ENCODE data around the gene CATSPER2.
"Not testable (repeated sequence)": the region's sequence is repeated elsewhere in the genome, so short reads cannot be mapped to it uniquely, and the experiment has no call there.

CATSPER2 gene

DNA sequence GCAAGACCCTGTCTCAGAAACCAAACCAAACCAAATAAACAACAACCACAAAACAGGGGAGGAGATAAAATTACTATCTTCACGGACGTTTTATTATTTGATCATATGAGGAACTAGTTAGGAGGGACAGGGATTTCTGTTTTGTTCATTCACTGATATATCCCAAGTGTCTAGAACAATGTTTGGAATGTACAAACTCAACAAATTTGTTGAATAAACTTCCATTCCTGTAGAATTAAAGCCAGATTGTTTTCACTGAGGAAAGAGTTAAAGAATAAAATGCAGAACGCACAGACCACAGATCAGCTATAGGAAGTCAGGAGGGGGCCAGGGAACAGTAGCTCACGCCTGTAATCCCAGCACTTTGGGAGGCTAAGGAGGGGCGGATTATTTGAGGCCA lies 23.5 kb downstream of the CATSPER2 start:
- H3K4me3 ChIP-seq (replicated peaks in 1 of 2; ENCODE audit: low read depth in 2 of 2, low read length in 2 of 2) = no peak overlapping the region
- TF ChIP-seq, protein P1, sequence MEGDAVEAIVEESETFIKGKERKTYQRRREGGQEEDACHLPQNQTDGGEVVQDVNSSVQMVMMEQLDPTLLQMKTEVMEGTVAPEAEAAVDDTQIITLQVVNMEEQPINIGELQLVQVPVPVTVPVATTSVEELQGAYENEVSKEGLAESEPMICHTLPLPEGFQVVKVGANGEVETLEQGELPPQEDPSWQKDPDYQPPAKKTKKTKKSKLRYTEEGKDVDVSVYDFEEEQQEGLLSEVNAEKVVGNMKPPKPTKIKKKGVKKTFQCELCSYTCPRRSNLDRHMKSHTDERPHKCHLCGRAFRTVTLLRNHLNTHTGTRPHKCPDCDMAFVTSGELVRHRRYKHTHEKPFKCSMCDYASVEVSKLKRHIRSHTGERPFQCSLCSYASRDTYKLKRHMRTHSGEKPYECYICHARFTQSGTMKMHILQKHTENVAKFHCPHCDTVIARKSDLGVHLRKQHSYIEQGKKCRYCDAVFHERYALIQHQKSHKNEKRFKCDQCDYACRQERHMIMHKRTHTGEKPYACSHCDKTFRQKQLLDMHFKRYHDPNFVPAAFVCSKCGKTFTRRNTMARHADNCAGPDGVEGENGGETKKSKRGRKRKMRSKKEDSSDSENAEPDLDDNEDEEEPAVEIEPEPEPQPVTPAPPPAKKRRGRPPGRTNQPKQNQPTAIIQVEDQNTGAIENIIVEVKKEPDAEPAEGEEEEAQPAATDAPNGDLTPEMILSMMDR (IDR thresholded peaks at IDR 0.05; ENCODE audit: low read depth, low read length) = no peak
- DNase-seq (ENCODE audit: low read depth in 2 of 2) = no peak

DNA sequence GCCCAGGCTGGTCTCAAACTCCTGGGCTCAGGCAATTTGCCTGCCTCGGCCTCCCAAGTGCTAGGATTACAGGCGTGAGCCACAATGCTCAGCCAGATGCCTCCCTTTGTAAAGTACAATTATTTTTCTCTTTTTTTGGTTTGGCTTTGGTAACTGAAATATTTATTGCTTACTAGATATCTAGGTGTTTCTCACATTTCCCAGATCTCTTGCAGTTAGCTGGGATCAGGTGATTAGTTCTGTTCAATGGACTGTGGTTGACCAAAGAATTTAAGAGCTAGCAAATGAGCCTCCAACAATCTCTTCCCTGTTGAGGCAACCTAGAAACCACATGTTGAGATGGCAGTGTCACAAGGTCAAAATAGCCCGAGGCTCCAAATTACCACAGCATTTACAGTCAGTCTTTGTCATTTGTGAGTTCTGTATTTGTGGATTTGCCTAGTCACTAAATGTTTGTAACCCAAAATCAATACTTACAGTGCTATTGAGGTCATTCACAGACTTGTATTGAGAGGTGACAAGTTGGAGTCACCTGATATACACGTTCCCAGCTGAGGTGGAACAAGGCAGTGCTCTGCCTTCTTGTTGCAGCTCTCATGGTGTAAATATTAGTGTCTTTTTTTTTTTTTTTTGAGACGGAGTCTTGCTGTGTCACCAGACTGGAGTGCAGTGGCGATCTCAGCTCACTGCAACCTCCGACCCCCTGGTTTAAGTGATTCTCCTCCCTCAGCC lies 26.4 kb downstream of the CATSPER2 start:
- not testable (repeated sequence) for DNase-seq (ENCODE audit: low read depth in 2 of 2); H3K4me3 ChIP-seq (replicated peaks in 1 of 2; ENCODE audit: low read depth in 2 of 2, low read length in 2 of 2)

DNA sequence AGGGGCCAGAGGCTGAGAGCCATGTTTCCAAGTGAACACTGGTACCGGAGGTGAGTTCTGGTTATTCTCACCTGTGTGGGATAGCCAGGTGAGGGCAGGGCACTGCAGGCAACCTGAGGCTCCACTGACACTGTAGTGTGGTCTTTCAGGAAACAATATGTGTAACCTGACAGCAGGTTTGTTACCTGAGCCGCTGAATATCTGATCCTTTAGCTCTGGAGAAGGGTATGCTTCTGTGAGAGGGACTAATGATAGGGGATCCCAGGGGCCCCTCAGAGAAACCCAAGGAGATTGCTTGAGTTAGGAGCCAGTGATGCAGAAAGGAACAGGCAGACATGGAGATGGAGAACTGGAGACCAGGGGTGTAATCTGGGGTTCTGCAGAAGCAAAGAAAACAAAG lies 29.9 kb downstream of the CATSPER2 start, which contains the start of gene STRC:
Gene STRC (minus strand): TSS at position 101 of the 400 bp plus-strand sequence. CDS start 78 bp downstream, at position 23.
- not testable (repeated sequence) for DNase-seq (ENCODE audit: low read depth in 2 of 2); H3K4me3 ChIP-seq (replicated peaks in 1 of 2; ENCODE audit: low read depth in 2 of 2, low read length in 2 of 2)

DNA sequence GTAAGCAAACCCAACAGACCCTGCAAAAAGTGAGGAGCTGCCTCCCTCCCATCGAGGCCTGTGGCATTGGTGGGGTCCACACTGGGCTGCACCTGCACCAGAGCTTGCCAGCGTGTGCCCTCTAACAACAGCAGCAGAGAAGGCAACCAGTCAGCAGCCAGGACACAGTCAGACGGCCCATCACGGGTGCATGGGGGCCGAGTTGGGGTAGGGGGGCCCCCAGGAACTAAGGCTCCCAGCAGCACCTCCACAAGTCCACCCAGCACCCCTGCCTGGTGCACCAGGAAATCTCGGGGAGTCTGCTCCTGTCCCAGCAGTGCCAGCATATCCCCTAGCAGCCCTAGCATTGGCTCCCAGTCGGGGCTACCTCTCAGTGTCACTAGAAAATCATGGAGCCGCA lies 30.9 kb downstream of the CATSPER2 start:
- H3K4me3 ChIP-seq (replicated peaks in 1 of 2; ENCODE audit: low read depth in 2 of 2, low read length in 2 of 2); DNase-seq (ENCODE audit: low read depth in 2 of 2): not testable (repeated sequence)

DNA sequence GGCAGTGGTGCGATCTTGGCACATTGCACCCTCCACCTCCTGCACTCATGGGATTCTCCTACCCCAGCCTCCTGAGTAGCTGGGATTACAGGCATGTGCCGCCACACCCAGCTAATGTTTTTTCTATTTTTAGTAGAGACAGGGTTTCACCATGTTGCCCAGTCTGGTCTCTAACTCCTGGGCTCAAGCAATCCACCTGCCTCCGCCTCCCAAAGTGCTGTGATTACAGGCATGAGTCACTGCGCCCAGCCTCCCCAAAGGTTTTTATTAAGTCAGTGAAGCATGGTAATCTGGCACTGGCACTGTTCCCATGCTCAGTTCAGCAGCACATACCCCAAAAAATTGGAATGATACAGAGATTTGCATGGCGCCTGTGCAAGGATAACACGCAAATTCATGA lies 46.4 kb downstream of the CATSPER2 start:
- not testable (repeated sequence) for DNase-seq (ENCODE audit: low read depth in 2 of 2); H3K4me3 ChIP-seq (replicated peaks in 1 of 2; ENCODE audit: low read depth in 2 of 2, low read length in 2 of 2)

DNA sequence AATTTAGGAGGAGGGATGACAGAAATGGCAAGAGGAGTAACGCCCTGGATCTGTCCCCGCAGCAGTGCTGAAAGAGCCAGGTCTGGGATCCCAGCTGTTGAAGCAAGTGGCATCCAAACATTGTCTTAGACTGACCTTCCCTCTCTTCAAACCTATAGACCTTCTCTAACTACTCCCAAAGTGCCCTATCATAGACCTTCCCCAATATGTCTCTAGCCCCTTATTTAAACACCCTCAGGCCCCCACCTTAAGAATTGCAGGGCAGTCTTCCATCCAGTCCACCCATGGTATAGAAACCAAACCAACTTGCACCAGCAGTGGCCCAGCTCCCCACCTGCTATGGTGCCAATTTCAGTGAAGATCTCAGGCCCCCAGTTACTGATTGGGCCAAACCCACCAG lies 48.4 kb downstream of the CATSPER2 start:
- H3K4me3 ChIP-seq (replicated peaks in 1 of 2; ENCODE audit: low read depth in 2 of 2, low read length in 2 of 2); DNase-seq (ENCODE audit: low read depth in 2 of 2): not testable (repeated sequence)

DNA sequence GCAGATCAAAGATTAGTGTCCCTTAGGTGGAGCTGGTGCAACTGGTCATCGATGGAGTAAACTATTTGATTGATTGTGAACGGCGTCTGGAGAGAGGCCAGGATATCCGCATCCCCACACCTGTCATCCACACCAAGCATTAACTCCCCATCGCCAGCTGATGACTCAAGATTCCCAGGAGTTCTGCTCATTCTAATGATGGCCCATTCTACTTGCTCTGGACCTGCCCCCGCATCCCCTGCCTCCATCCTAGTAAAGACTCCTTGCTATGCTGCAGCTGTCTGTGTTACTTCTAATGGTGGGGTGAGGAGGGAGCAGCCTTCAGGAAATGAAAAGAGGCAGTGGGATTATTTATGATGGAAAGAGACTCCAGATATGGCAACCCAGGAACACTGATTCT lies 49.5 kb downstream of the CATSPER2 start:
- not testable (repeated sequence) for DNase-seq (ENCODE audit: low read depth in 2 of 2); H3K4me3 ChIP-seq (replicated peaks in 1 of 2; ENCODE audit: low read depth in 2 of 2, low read length in 2 of 2)

DNA sequence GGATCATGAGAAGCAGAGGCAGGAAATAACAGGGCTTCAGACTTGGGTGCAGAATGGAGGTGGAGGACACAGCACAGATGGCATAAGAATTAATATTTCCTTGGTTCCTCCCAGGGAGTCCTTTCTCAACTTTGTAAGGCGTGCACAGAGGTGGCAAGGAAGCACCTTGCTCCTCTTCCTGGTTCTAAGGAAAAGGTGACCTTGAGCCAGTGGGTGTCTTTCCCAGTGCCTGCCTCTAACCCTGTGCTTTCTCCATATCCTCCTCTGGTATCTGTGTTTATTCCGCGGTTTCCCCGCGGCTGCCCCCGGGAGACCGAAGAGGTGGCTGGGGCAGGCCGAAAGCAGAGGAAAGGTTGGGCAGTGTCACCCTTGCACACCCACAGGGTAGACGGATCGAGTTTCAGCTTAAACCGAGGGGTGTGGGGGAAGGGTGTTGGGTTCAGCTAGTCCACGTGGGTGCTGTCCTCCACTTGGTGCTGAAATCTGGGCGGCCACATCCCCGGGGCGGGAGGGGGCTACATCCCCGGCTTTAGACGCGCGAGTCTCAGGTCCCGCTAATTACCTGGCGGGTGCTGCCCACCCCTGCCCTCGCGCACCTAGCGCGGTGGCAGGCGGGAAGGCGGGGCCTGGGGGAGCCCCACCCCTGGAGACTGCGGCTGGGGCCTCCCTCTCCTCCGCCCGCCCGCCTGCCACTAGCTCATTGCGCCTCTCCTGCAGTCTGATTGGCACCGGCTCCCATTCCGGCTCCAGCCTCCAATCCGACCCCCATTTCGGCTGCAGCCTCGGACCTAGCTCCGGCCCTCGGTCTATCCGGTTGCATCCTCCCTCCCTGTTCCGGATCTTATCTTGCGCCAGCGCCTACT lies 55.1 kb downstream of the CATSPER2 start, which contains the start of gene CKMT1B:
Gene CKMT1B (plus strand): TSS at position 700 of the 863 bp plus-strand sequence. CDS start 192 bp downstream, outside the sequence.
- not testable (repeated sequence) for DNase-seq (ENCODE audit: low read depth in 2 of 2); H3K4me3 ChIP-seq (replicated peaks in 1 of 2; ENCODE audit: low read depth in 2 of 2, low read length in 2 of 2)

DNA sequence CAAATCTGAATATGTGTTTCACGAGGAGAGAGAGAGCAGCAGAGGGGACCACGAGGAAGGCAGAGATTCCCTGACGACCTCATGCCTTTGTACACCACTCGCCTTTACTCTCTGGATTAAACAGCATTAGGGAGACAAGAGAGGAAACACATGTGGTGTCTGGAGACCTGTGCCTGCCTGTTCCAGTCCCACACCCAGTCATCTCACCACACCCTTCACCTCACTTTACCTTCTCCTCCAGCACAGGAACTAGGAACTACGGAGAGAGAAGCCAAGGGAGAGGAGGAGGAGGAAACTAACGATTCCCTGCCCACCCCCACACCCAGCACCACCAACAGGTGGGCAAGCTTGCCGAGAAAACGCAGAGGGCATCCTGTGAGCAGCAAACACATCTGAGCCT lies 55.8 kb downstream of the CATSPER2 start:
- DNase-seq (ENCODE audit: low read depth in 2 of 2); H3K4me3 ChIP-seq (replicated peaks in 1 of 2; ENCODE audit: low read depth in 2 of 2, low read length in 2 of 2): not testable (repeated sequence)

DNA sequence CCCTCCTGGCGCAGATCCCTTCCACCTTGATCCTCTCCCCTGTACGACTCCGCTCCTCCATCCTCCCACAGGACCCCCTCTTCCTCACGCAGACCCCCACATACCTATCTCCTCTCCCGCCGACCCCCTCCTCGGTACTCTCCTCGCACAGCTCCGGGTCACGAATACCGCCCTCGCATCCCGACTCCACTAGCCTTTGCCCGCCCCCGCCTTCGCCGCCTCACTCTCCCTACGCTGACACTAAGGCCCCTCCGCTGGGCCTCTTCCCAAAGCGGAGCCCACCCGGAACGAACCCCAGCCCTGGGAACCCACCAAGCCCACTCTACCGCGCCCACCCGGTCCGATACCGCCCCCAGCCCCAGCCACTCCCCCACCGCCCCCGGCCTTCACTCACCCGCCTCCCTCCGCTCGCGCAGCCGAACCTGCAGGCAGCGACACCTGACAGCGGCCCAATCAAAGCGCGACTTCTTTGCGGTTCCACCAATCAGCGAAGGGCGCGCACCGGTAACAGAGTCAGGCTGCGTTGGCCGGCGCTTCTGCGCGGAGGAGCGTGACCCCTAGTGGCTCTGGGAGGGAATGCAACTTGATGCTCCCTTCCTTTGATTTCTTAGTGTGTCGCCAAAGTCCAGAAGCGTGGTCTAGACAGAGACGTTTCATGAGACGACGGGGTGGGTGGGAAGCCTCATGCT lies 58.7 kb downstream of the CATSPER2 start, which contains the start of gene PPIP5K1:
Gene PPIP5K1 (minus strand): TSS at position 431 of the 689 bp plus-strand sequence. CDS start 5,704 bp downstream, outside the sequence.
- not testable (repeated sequence) for DNase-seq (ENCODE audit: low read depth in 2 of 2); H3K4me3 ChIP-seq (replicated peaks in 1 of 2; ENCODE audit: low read depth in 2 of 2, low read length in 2 of 2)
